Measurements from ENCODE around the gene PIP5K1B. TPM values are rescaled to one million over a fixed set of nuclear protein-coding genes. Genes with fewer than 3 reads are reported as not detected.

The PIP5K1B gene
- total RNA-seq, 1 experiment from 2014 or later, result 0.20 TPM

GRCh38 chr9:68919661-68920060, 214.6 kb downstream of the PIP5K1B start:
- DNase-seq (ENCODE audit: low read depth, low spot score) (no peak), ATAC-seq (no peak)
- peaks cover 26% of the 10 kb centered on the region for H3K27me3 ChIP-seq (ENCODE audit: insufficient read depth, low read length)
- no TSS peak for BruUV-seq (replicated peaks)
- H3K4me1 ChIP-seq (ENCODE audit: control insufficient read depth in 1 of 2, insufficient read depth in 2 of 2, low read length in 2 of 2), result no peaks in the 10 kb centered on the region
- H3K79me2 ChIP-seq (ENCODE audit: insufficient read depth, low read length), result no peaks in the 10 kb centered on the region
- H3K9me2 ChIP-seq (ENCODE audit: insufficient read depth), result no peaks in the 10 kb centered on the region
- RAD21 ChIA-PET (ENCODE audit: low non-redundant PET in 1 of 2, low total read pairs in 2 of 2, uncharacterized antibody in 2 of 2, unreplicated experiment in 2 of 2), result no interaction called here
- POLR2A ChIA-PET, result no interaction called here
- H4K20me1 ChIP-seq (ENCODE audit: insufficient read depth), result no peaks in the 10 kb centered on the region
- H3K9ac ChIP-seq (ENCODE audit: low read length), result no peak overlapping the region
- no peak overlapping the region for H3K4me3 ChIP-seq (replicated peaks in 1 of 2; ENCODE audit: low read depth in 1 of 2, low read length in 2 of 2)
- H3K36me3 ChIP-seq (ENCODE audit: control insufficient read depth in 1 of 2, insufficient read depth in 2 of 2, low read length in 2 of 2), result no peaks in the 10 kb centered on the region
- no peak overlapping the region for H2AFZ ChIP-seq (ENCODE audit: low read depth, low read length, poor library complexity, severe bottlenecking)
- no peaks in the 10 kb centered on the region for H3K9me3 ChIP-seq (ENCODE audit: control insufficient read depth in 1 of 2, insufficient read depth in 1 of 2, low read depth in 1 of 2, low read length in 2 of 2)
- intact Hi-C loops (cut with micrococcal nuclease), result no loop called here
- H3K4me2 ChIP-seq (ENCODE audit: low read length), result no peak overlapping the region
- CTCF ChIA-PET, result no interaction called here
- H3K27ac ChIP-seq (ENCODE audit: low read depth, low read length), result no peak overlapping the region
- TF ChIP-seq EZH2 (IDR thresholded peaks at IDR 0.05), result no peak
- no peak for TF ChIP-seq SRF (IDR thresholded peaks at IDR 0.05; ENCODE audit: low read depth)
- TF ChIP-seq CEBPB (IDR thresholded peaks at IDR 0.05; ENCODE audit: low read depth), result no peak
- TF ChIP-seq ZFX (IDR thresholded peaks at IDR 0.05), result no peak
- no peak for TF ChIP-seq CTCF (IDR thresholded peaks at IDR 0.05 in 2 of 3, conservative IDR thresholded peaks at IDR 0.05 in 1 of 3; ENCODE audit: borderline replicate concordance in 1 of 3, insufficient read depth in 1 of 3, low read depth in 2 of 3, low read length in 2 of 3)
- no peak for TF ChIP-seq SIN3A (IDR thresholded peaks at IDR 0.05; ENCODE audit: low read depth)

- Histone ChIP-seq H3K4me3 (replicated peaks in 1 of 2; ENCODE audit: low read depth in 1 of 2, low read length in 2 of 2) (no peak overlapping the region), H3K9ac (ENCODE audit: low read length) (no peak overlapping the region), H3K9me3 (ENCODE audit: control insufficient read depth in 1 of 2, insufficient read depth in 1 of 2, low read depth in 1 of 2, low read length in 2 of 2) (no peaks in the 10 kb centered on the region), H3K79me2 (ENCODE audit: insufficient read depth, low read length) (no peaks in the 10 kb centered on the region), H3K27me3 (ENCODE audit: insufficient read depth, low read length) (peaks cover 23% of the 10 kb centered on the region), H3K4me2 (ENCODE audit: low read length) (no peak overlapping the region), H3K27ac (ENCODE audit: low read depth, low read length) (no peak overlapping the region), H3K36me3 (ENCODE audit: control insufficient read depth in 1 of 2, insufficient read depth in 2 of 2, low read length in 2 of 2) (no peaks in the 10 kb centered on the region), H3K9me2 (ENCODE audit: insufficient read depth) (no peaks in the 10 kb centered on the region), H4K20me1 (ENCODE audit: insufficient read depth) (no peaks in the 10 kb centered on the region), H3K4me1 (ENCODE audit: control insufficient read depth in 1 of 2, insufficient read depth in 2 of 2, low read length in 2 of 2) (no peaks in the 10 kb centered on the region), H2AFZ (ENCODE audit: low read depth, low read length, poor library complexity, severe bottlenecking) (no peak overlapping the region)
- ATAC-seq, result no peak
- ChIA-PET POLR2A (no interaction called here), RAD21 (ENCODE audit: low non-redundant PET in 1 of 2, low total read pairs in 2 of 2, uncharacterized antibody in 2 of 2, unreplicated experiment in 2 of 2) (no interaction called here), CTCF (no interaction called here)
- intact Hi-C loops (cut with micrococcal nuclease), result no loop called here
- no peak for DNase-seq (ENCODE audit: low read depth, low spot score)
- TF ChIP-seq SRF (IDR thresholded peaks at IDR 0.05; ENCODE audit: low read depth), result no peak
- TF ChIP-seq POLR2A (IDR thresholded peaks at IDR 0.05; ENCODE audit: borderline replicate concordance, extremely low read depth, insufficient read depth, insufficient read length), result no peak
- no TSS peak for BruUV-seq (replicated peaks)
These were observed 215.9 kb downstream of the PIP5K1B start for GRCh38 chr9:68920921-68921320.

All from HCT116 (cell line).